Suppressor macrophage treated with lipopolysaccharide for 1 hour (primary cell): ENCODE measurements around the gene GARIN1A.
"Not testable (repeated sequence)": the region's sequence is repeated elsewhere in the genome, so short reads cannot be mapped to it uniquely, and the experiment has no call there.

ENCODE experiments used
- DNase-seq, 3 donors: peaks; one replicate each; pipeline ENCODE4 v3.0.0-alpha.2; 2020 to 2022

The GARIN1A gene

GRCh38 chr7:128671992-128672391, at the start of gene GARIN1A:
Gene GARIN1A, plus strand, starts transcription at chr7:128672292. Its CDS starts 106 bp downstream, at chr7:128672398.
- DNase-seq = no peak

GRCh38 chr7:128627124-128627523, 45.0 kb upstream of the GARIN1A start:
- DNase-seq = not testable (repeated sequence)

- not testable (repeated sequence) for DNase-seq
Observed at GRCh38 chr7:128633915-128634314, 38.2 kb upstream of the GARIN1A start.

GRCh38 chr7:128645206-128645605, 26.9 kb upstream of the GARIN1A start:
- not testable (repeated sequence) for DNase-seq

GRCh38 chr7:128645844-128646243, 26.2 kb upstream of the GARIN1A start:
- peak in 1 of 3 donors; percentile 1 for DNase-seq

- DNase-seq = not testable (repeated sequence)
Observed at GRCh38 chr7:128646877-128647276, 25.2 kb upstream of the GARIN1A start.

- not testable (repeated sequence) for DNase-seq
Observed at GRCh38 chr7:128651096-128651495, 21.0 kb upstream of the GARIN1A start.

- DNase-seq = not testable (repeated sequence)
Observed at GRCh38 chr7:128652606-128653005, 19.5 kb upstream of the GARIN1A start.

GRCh38 chr7:128653197-128653596, 18.9 kb upstream of the GARIN1A start:
- not testable (repeated sequence) for DNase-seq

GRCh38 chr7:128654080-128654479, 18.0 kb upstream of the GARIN1A start:
- not testable (repeated sequence) for DNase-seq

GRCh38 chr7:128654501-128654900, 17.6 kb upstream of the GARIN1A start:
- DNase-seq = not testable (repeated sequence)

GRCh38 chr7:128658428-128658827, 13.7 kb upstream of the GARIN1A start:
- DNase-seq = not testable (repeated sequence)

- DNase-seq = no peak
Observed at GRCh38 chr7:128660596-128660995, 11.5 kb upstream of the GARIN1A start.

GRCh38 chr7:128661446-128661845, 10.6 kb upstream of the GARIN1A start:
- DNase-seq = no peak

- no peak for DNase-seq
Observed at GRCh38 chr7:128662091-128662490, 10.0 kb upstream of the GARIN1A start.

- not testable (repeated sequence) for DNase-seq
Observed at GRCh38 chr7:128663223-128663622, 8.9 kb upstream of the GARIN1A start.

- DNase-seq = no peak
Observed at GRCh38 chr7:128665057-128665456, 7.0 kb upstream of the GARIN1A start.

GRCh38 chr7:128666200-128666599, 5.9 kb upstream of the GARIN1A start:
- DNase-seq = peak; percentile 18 to 24 (median 23)

- DNase-seq = peak in 2 of 3 donors; percentile 8 to 10
Observed at GRCh38 chr7:128672927-128673517, 930 bp downstream of the GARIN1A start.

GRCh38 chr7:128673571-128673970, 1.5 kb downstream of the GARIN1A start:
- no peak for DNase-seq

- DNase-seq = no peak
Observed at GRCh38 chr7:128676665-128677064, 4.6 kb downstream of the GARIN1A start.

- DNase-seq = no peak
Observed at GRCh38 chr7:128679920-128680319, 7.8 kb downstream of the GARIN1A start.

- DNase-seq = no peak
Observed at GRCh38 chr7:128681794-128682537, 9.9 kb downstream of the GARIN1A start.

- DNase-seq = not testable (repeated sequence)
Observed at GRCh38 chr7:128683270-128683669, 11.2 kb downstream of the GARIN1A start.
